HEK293 (cell line): Measurements from ENCODE around the gene LAMB2.
A peak's percentile ranks its signal among the peaks of the same experiment; 100 is the strongest.

ENCODE experiments used
- CTCF ChIA-PET: fragments of 350-600 bp; formaldehyde crosslinking; extraction: SDS; loops from one replicate; lab custom pipeline; 2021; ENCODE audit warnings: antibody characterized with exemption; lab: Yijun Ruan, JAX
- POLR2A ChIA-PET: fragments of 300-600 bp; formaldehyde crosslinking; extraction: SDS; loops from one replicate; lab custom pipeline; 2020; ENCODE audit warnings: antibody characterized with exemption, inconsistent platforms; lab: Yijun Ruan, JAX
- H3K27ac ChIP-seq: fragments of 200-500 bp; sonication (Bioruptor generic); 2 replicates; pipeline ENCODE4 v1.5.1; 2014; ENCODE audit warnings: low read depth, low read length, control low read depth, inconsistent platforms; ENCODE audit errors: extremely low read depth
- H3K36me3 ChIP-seq, 2 experiments: fragments of 200-500 bp in 1 of 2; sonication (Bioruptor generic) in 1 of 2; 1 replicate in 1 of 2; 2 replicates in 1 of 2; pipeline ENCODE4 v1.5.1; 2014 to 2017; ENCODE audit warnings: inconsistent platforms in 2 of 2, low read length in 2 of 2; ENCODE audit not compliant: control insufficient read depth in 2 of 2, insufficient read depth in 1 of 2
- H3K4me1 ChIP-seq: fragments of 200-500 bp; sonication (Bioruptor generic); 2 replicates; pipeline ENCODE4 v1.5.1; 2014; ENCODE audit warnings: mild to moderate bottlenecking, low read length, inconsistent platforms; ENCODE audit not compliant: control insufficient read depth, insufficient read depth
- H3K4me3 ChIP-seq: 2 replicates; pipeline ENCODE4 v1.5.1; 2011; ENCODE audit warnings: low read depth, mild to moderate bottlenecking, control low read depth, low read length, moderate library complexity
- H3K9me3 ChIP-seq: fragments of 200-500 bp; sonication (Bioruptor generic); 2 replicates; pipeline ENCODE4 v1.5.1; 2014; ENCODE audit warnings: low read depth, low read length, inconsistent platforms; ENCODE audit not compliant: control insufficient read depth, insufficient read depth
- RBAK ChIP-seq: fragments of 450-650 bp; formaldehyde crosslinking; IDR thresholded peaks from 2 replicates; pipeline ENCODE4 v1.5.1; 2016; ENCODE audit warnings: missing biosample characterization, missing genetic modification characterization
- SCRT1 ChIP-seq: fragments of 450-650 bp; formaldehyde crosslinking; IDR thresholded peaks from 2 replicates; pipeline ENCODE4 v1.5.1; 2016; ENCODE audit warnings: missing biosample characterization, missing genetic modification characterization, borderline replicate concordance
- SCRT2 ChIP-seq: fragments of 450-650 bp; formaldehyde crosslinking; IDR thresholded peaks from 2 replicates; pipeline ENCODE4 v1.5.1; 2016; ENCODE audit warnings: missing biosample characterization, missing genetic modification characterization
- WT1 ChIP-seq: fragments of 450-650 bp; formaldehyde crosslinking; IDR thresholded peaks from 2 replicates; pipeline ENCODE4 v1.5.1; 2016; ENCODE audit warnings: missing biosample characterization, missing genetic modification characterization
- ZFP69B ChIP-seq: fragments of 450-650 bp; formaldehyde crosslinking; IDR thresholded peaks from 2 replicates; pipeline ENCODE4 v1.5.1; 2016; ENCODE audit warnings: missing biosample characterization, missing genetic modification characterization
- ZNF121 ChIP-seq: fragments of 450-650 bp; formaldehyde crosslinking; IDR thresholded peaks from 2 replicates; pipeline ENCODE4 v1.5.1; 2016; ENCODE audit warnings: missing biosample characterization, missing genetic modification characterization
- ZNF214 ChIP-seq: fragments of 450-650 bp; formaldehyde crosslinking; IDR thresholded peaks from 2 replicates; pipeline ENCODE4 v1.5.1; 2017; ENCODE audit warnings: missing biosample characterization, mild to moderate bottlenecking, missing genetic modification characterization, borderline replicate concordance
- ZNF23 ChIP-seq: fragments of 450-650 bp; formaldehyde crosslinking; IDR thresholded peaks from 2 replicates; pipeline ENCODE4 v1.5.1; 2016; ENCODE audit warnings: missing biosample characterization, missing genetic modification characterization, borderline replicate concordance
- ZNF302 ChIP-seq: fragments of 450-650 bp; formaldehyde crosslinking; IDR thresholded peaks from 2 replicates; pipeline ENCODE4 v1.5.1; 2016; ENCODE audit warnings: missing biosample characterization, missing genetic modification characterization, low read depth
- ZNF335 ChIP-seq: fragments of 450-650 bp; formaldehyde crosslinking; conservative IDR thresholded peaks from 2 replicates; pipeline ENCODE4 v1.5.1; 2016; ENCODE audit warnings: missing biosample characterization, missing genetic modification characterization
- ZNF354C ChIP-seq: fragments of 450-650 bp; formaldehyde crosslinking; IDR thresholded peaks from 2 replicates; pipeline ENCODE4 v1.5.1; 2016; ENCODE audit warnings: missing biosample characterization, missing genetic modification characterization, low read depth, borderline replicate concordance
- ZNF366 ChIP-seq: fragments of 450-650 bp; formaldehyde crosslinking; conservative IDR thresholded peaks from 2 replicates; pipeline ENCODE4 v1.5.1; 2016; ENCODE audit warnings: missing biosample characterization, missing genetic modification characterization
- ZNF416 ChIP-seq: fragments of 450-650 bp; formaldehyde crosslinking; IDR thresholded peaks from 2 replicates; pipeline ENCODE4 v1.5.1; 2016; ENCODE audit warnings: missing biosample characterization, missing genetic modification characterization
- ZNF473 ChIP-seq: fragments of 450-650 bp; formaldehyde crosslinking; IDR thresholded peaks from 2 replicates; pipeline ENCODE4 v1.5.1; 2017; ENCODE audit warnings: missing biosample characterization, missing genetic modification characterization
- ZNF501 ChIP-seq: fragments of 450-650 bp; formaldehyde crosslinking; IDR thresholded peaks from 2 replicates; pipeline ENCODE4 v1.5.1; 2016; ENCODE audit warnings: missing biosample characterization, missing genetic modification characterization
- ZNF621 ChIP-seq: fragments of 450-650 bp; formaldehyde crosslinking; IDR thresholded peaks from 2 replicates; pipeline ENCODE4 v1.5.1; 2017; ENCODE audit warnings: missing biosample characterization, missing genetic modification characterization
- ZNF792 ChIP-seq: fragments of 450-650 bp; formaldehyde crosslinking; IDR thresholded peaks from 2 replicates; pipeline ENCODE4 v1.5.1; 2016; ENCODE audit warnings: missing biosample characterization, missing genetic modification characterization
- TF ChIP-seq, protein P1 (sequence below): fragments of 450-650 bp; formaldehyde crosslinking; IDR thresholded peaks from 2 replicates; pipeline ENCODE4 v1.5.1; 2016; ENCODE audit warnings: missing biosample characterization, missing genetic modification characterization
- TF ChIP-seq, protein P2 (sequence below): fragments of 450-650 bp; formaldehyde crosslinking; IDR thresholded peaks from 2 replicates; pipeline ENCODE4 v1.5.1; 2017; ENCODE audit warnings: missing biosample characterization, mild to moderate bottlenecking, missing genetic modification characterization, moderate library complexity
- TF ChIP-seq, protein P3 (sequence below): fragments of 450-650 bp; formaldehyde crosslinking; IDR thresholded peaks from 2 replicates; pipeline ENCODE4 v1.5.1; 2016; ENCODE audit warnings: missing biosample characterization, missing genetic modification characterization, borderline replicate concordance
- TF ChIP-seq, protein P4 (sequence below): fragments of 450-650 bp; formaldehyde crosslinking; IDR thresholded peaks from 2 replicates; pipeline ENCODE4 v1.5.1; 2016; ENCODE audit warnings: missing biosample characterization, missing genetic modification characterization

Gene LAMB2

DNA sequence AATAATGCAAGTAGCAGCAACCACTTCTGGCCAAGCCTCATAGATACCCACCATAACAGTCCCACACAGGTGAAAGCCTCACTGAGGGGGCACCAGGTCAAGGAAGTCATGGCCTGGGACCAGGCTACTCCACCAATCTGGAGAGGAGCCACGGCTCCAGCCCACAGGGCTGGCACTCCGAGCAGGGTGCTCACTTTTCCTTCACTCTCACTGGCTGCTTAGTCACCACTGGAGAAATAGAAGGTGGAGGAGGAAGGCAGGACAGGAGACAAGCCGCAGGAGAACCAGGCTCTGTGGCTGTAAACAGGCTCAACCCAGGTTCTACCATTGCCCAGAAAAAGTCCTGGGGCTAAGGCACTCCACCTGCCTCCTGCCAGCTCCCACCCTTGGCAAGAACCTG is 13.4 kb downstream of the LAMB2 start (continued):
- no peak for TF ChIP-seq ZNF302 (tag by site-specific recombination)

DNA sequence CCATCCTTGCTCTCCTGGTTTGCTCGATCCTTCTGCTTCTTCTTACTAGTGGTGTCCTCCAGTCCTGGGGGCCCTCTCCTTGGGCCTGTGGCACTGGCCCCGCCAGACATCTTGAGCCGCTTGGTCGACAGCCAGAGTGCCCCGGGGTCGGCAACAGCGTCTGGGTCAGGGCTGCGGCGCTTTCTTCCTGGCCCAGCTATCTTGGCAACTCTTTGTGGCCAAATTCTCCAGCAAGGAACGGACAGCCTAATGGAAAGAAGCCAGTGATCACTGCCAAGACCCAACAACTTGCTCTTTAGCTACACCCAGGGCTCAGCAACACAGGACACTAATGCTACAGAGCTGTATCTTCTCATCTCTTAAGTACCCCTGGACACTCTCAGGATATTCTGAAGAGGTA is 13.8 kb downstream of the LAMB2 start:
- TF ChIP-seq, protein P1, sequence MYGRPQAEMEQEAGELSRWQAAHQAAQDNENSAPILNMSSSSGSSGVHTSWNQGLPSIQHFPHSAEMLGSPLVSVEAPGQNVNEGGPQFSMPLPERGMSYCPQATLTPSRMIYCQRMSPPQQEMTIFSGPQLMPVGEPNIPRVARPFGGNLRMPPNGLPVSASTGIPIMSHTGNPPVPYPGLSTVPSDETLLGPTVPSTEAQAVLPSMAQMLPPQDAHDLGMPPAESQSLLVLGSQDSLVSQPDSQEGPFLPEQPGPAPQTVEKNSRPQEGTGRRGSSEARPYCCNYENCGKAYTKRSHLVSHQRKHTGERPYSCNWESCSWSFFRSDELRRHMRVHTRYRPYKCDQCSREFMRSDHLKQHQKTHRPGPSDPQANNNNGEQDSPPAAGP (tag by site-specific recombination), result no peak
- TF ChIP-seq, protein P2, sequence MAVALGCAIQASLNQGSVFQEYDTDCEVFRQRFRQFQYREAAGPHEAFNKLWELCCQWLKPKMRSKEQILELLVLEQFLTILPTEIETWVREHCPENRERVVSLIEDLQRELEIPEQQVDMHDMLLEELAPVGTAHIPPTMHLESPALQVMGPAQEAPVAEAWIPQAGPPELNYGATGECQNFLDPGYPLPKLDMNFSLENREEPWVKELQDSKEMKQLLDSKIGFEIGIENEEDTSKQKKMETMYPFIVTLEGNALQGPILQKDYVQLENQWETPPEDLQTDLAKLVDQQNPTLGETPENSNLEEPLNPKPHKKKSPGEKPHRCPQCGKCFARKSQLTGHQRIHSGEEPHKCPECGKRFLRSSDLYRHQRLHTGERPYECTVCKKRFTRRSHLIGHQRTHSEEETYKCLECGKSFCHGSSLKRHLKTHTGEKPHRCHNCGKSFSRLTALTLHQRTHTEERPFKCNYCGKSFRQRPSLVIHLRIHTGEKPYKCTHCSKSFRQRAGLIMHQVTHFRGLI (tag by site-specific recombination), result no peak
- TF ChIP-seq WT1 (tag by site-specific recombination), result no peak
- TF ChIP-seq ZNF354C (tag by site-specific recombination), result no peak
- no peak for TF ChIP-seq ZNF501 (tag by site-specific recombination)
- no peak for TF ChIP-seq ZNF416 (tag by site-specific recombination)
- no peak for TF ChIP-seq RBAK (tag by site-specific recombination)
- no peak for TF ChIP-seq ZNF335 (tag by site-specific recombination)
- TF ChIP-seq, all 188 proteins: peak for 0
- Histone ChIP-seq H3K9me3 (no peaks in the 10 kb centered on the region), H3K4me3 (no peak overlapping the region; the same call in 1 of the 2 replicates), H3K36me3 (peaks cover 16 to 85% of the 10 kb centered on the region in 2 experiments; a peak in 2 of 3 replicates), H3K4me1 (peaks cover 6% of the 10 kb centered on the region; the same call in 1 of the 2 replicates), H3K27ac (0 out of 2 replicates have a peak overlapping the region, but pooled peaks have one; percentile 31)
- CTCF ChIA-PET, result no interaction called here
- POLR2A ChIA-PET, result interaction anchor here (2.8 kb wide), 1 partner anchor 12 kb away, joined by 26 read pairs; the partner anchor contains the start of gene QARS1

DNA sequence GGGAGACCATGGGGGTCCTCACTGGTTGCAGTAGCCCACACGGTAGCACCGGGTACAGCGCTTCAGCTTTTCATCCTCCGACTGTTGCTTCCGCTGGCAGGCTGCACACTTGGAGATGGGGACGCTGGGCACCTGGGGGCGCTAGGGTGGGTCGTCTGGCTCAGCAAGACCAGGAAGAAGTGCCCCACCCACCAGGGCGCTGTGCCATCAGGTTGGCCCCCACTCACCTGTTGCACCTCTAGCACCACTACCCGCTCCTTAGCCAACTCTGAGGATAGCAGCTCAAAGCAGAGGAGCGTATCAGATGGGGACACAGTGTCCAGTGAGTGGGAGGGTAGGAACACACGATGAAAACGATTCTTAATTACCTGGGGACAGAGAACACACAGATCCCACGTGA is 20.6 kb downstream of the LAMB2 start:
- Histone ChIP-seq H3K4me1 (no peaks in the 10 kb centered on the region), H3K4me3 (no peak overlapping the region), H3K36me3 (peaks cover 7 to 94% of the 10 kb centered on the region in 2 experiments; a peak in 2 of 3 replicates), H3K9me3 (no peaks in the 10 kb centered on the region), H3K27ac (no peak overlapping the region)
- CTCF ChIA-PET, result no interaction called here
- POLR2A ChIA-PET, result interaction anchor here (0.6 to 2.0 kb wide), 3 partner anchors 18 to 147 kb away, joined by 3 to 6 read pairs (median 3); partner anchors contain the start of gene QRICH1
- TF ChIP-seq SCRT1 (tag by site-specific recombination), result peak; percentile 84
- TF ChIP-seq SCRT2 (tag by site-specific recombination), result peak; percentile 97
- no peak for TF ChIP-seq ZNF23 (tag by site-specific recombination)

DNA sequence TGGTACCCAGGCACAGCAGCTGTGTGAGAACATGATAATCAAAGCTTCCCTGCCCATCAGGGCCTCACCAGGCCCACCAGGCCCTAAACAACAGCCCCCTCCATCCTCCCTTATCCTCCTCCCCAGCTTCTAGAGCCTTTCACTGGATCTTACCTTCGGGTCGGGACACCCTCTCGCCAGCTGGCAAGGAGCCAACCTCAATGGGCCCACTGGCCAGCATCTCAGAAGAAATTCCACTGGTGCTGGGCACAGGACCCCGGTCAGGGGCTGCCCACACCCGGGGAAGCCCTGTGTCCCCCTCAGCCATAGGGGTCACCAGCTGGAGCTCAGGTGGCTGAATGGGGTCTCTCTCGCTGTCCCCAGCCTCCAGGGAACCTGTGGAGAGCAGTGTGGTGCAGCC is 21.5 kb downstream of the LAMB2 start:
- Histone ChIP-seq H3K36me3 (peaks cover 4 to 89% of the 10 kb centered on the region in 2 experiments; a peak in 2 of 3 replicates), H3K4me1 (no peaks in the 10 kb centered on the region), H3K27ac (no peak overlapping the region), H3K4me3 (no peak overlapping the region), H3K9me3 (no peaks in the 10 kb centered on the region)
- CTCF ChIA-PET, result no interaction called here
- POLR2A ChIA-PET, result interaction anchor here (0.6 to 1.3 kb wide), 2 partner anchors 18 to 148 kb away, joined by 3 to 5 read pairs; partner anchors contain the start of gene QRICH1
- no peak for TF ChIP-seq ZNF121
- TF ChIP-seq ZNF473 (tag by site-specific recombination), result no peak
- no peak for TF ChIP-seq ZNF792 (tag by site-specific recombination)
- no peak for TF ChIP-seq ZNF621
- no peak for TF ChIP-seq ZFP69B (tag by site-specific recombination)
- no peak for TF ChIP-seq ZNF214
- no peak for TF ChIP-seq ZNF501 (tag by site-specific recombination)
- TF ChIP-seq ZNF366 (tag by site-specific recombination), result no peak
- TF ChIP-seq, protein P1 (tag by site-specific recombination), result no peak
- TF ChIP-seq, protein P3, sequence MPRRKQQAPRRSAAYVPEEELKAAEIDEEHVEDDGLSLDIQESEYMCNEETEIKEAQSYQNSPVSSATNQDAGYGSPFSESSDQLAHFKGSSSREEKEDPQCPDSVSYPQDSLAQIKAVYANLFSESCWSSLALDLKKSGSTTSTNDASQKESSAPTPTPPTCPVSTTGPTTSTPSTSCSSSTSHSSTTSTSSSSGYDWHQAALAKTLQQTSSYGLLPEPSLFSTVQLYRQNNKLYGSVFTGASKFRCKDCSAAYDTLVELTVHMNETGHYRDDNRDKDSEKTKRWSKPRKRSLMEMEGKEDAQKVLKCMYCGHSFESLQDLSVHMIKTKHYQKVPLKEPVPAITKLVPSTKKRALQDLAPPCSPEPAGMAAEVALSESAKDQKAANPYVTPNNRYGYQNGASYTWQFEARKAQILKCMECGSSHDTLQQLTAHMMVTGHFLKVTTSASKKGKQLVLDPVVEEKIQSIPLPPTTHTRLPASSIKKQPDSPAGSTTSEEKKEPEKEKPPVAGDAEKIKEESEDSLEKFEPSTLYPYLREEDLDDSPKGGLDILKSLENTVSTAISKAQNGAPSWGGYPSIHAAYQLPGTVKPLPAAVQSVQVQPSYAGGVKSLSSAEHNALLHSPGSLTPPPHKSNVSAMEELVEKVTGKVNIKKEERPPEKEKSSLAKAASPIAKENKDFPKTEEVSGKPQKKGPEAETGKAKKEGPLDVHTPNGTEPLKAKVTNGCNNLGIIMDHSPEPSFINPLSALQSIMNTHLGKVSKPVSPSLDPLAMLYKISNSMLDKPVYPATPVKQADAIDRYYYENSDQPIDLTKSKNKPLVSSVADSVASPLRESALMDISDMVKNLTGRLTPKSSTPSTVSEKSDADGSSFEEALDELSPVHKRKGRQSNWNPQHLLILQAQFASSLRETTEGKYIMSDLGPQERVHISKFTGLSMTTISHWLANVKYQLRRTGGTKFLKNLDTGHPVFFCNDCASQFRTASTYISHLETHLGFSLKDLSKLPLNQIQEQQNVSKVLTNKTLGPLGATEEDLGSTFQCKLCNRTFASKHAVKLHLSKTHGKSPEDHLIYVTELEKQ (tag by site-specific recombination), result no peak
- TF ChIP-seq, protein P4, sequence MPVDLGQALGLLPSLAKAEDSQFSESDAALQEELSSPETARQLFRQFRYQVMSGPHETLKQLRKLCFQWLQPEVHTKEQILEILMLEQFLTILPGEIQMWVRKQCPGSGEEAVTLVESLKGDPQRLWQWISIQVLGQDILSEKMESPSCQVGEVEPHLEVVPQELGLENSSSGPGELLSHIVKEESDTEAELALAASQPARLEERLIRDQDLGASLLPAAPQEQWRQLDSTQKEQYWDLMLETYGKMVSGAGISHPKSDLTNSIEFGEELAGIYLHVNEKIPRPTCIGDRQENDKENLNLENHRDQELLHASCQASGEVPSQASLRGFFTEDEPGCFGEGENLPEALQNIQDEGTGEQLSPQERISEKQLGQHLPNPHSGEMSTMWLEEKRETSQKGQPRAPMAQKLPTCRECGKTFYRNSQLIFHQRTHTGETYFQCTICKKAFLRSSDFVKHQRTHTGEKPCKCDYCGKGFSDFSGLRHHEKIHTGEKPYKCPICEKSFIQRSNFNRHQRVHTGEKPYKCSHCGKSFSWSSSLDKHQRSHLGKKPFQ (tag by site-specific recombination), result no peak
